ENCODE results near the gene OSBPL5. TPM values are rescaled to one million over a fixed set of nuclear protein-coding genes. Genes with fewer than 3 reads are reported as not detected.

Gene OSBPL5
- total RNA-seq, 2 donors from 2014 or later = 34.0 to 69.5 TPM

DNA sequence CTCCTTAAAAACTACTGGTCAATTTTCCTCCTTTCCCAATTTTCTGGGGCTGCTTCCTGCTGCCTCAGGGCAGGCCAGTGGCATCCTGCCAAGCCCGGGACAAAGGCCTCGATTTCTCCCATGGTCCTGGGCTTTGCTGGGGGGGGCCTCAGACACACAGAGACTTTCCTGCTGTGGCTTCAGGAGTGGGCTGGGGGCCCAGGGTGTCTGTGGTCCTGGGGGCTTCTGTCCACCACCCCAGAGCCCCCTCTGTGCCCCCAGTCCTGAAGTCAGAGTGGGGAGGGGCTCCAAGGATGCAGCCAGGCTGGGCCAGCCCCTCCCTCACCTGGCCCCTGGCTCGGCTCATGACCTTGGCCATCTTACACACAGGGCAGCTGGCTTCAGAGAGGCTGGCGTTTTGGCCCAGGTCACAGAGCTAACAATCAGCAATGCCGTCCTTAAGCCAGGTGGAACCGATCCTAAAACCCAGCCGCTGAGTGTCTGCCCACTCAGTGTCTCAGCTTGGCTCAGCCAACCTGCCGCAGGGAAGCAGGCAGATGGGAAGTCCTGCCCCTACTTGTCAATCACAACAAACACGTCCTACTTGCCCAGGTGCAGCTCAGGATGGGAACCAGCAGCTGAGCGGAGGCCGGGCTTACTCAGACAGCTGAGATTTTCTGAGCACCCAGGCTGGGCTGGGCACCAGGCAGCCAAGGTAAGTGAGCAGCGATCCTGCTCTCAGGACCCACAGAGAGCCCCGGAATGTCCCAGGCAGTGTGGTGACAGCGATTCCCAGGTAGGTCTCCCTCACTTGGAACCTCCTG, 34.6 kb downstream of the OSBPL5 start:
- H3K36me3 ChIP-seq = no peaks in the 10 kb centered on the region
- no peak overlapping the region for H3K27ac ChIP-seq
- TF ChIP-seq, protein P1, sequence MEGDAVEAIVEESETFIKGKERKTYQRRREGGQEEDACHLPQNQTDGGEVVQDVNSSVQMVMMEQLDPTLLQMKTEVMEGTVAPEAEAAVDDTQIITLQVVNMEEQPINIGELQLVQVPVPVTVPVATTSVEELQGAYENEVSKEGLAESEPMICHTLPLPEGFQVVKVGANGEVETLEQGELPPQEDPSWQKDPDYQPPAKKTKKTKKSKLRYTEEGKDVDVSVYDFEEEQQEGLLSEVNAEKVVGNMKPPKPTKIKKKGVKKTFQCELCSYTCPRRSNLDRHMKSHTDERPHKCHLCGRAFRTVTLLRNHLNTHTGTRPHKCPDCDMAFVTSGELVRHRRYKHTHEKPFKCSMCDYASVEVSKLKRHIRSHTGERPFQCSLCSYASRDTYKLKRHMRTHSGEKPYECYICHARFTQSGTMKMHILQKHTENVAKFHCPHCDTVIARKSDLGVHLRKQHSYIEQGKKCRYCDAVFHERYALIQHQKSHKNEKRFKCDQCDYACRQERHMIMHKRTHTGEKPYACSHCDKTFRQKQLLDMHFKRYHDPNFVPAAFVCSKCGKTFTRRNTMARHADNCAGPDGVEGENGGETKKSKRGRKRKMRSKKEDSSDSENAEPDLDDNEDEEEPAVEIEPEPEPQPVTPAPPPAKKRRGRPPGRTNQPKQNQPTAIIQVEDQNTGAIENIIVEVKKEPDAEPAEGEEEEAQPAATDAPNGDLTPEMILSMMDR (IDR thresholded peaks at IDR 0.05) = no peak
- no peak overlapping the region for H3K4me3 ChIP-seq
- no peaks in the 10 kb centered on the region for H3K27me3 ChIP-seq
- DNase-seq = no peak
- H3K4me1 ChIP-seq = peaks cover 12% of the 10 kb centered on the region
- H3K9me3 ChIP-seq = no peaks in the 10 kb centered on the region
- intact Hi-C loops (cut with DNase I) = no loop called here
- no peak overlapping the region for H3K9ac ChIP-seq (ENCODE audit: low read depth in 2 of 2, low read length in 2 of 2)

DNA sequence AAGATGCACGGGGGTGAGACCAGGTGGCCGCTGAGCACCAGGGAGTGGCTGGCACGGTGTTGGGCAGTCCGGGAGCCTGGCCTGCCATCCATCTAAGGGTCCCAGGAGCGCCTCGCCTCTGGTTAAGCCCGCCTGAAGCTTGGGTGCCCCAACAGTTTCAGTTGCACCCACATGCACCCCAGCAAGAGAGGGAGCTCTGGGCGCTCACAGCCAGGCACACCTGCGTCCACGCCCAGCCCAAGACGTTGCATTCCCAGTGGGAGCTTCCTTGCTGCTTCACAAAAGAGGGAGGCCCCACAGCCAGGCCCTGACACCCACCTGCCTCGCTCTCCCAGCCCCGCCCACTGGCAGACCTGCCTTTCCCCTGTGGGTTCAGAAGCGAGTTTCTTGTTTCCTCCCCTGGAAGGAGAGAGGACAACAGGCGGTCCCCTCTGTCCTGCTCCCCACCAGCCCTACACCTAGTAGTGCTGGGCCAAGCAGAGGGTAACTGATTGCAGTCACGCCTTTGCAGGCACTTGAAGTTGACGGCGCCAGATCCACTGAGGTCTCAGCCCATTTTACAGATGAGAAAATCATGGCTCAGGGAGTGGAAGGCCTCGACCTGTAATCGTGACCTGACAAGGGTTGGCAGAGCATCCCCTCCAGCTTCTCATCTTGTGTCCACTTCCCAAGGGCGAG, 35.4 kb downstream of the OSBPL5 start:
- TF ChIP-seq, protein P1 (IDR thresholded peaks at IDR 0.05) = no peak
- H3K27me3 ChIP-seq = no peaks in the 10 kb centered on the region
- no peak for DNase-seq
- intact Hi-C loops (cut with DNase I) = no loop called here
- H3K4me1 ChIP-seq = peaks cover 12% of the 10 kb centered on the region
- no peak overlapping the region for H3K4me3 ChIP-seq
- H3K36me3 ChIP-seq = no peaks in the 10 kb centered on the region
- no peaks in the 10 kb centered on the region for H3K9me3 ChIP-seq
- H3K27ac ChIP-seq = no peak overlapping the region
- H3K9ac ChIP-seq (ENCODE audit: low read depth in 2 of 2, low read length in 2 of 2) = no peak overlapping the region

DNA sequence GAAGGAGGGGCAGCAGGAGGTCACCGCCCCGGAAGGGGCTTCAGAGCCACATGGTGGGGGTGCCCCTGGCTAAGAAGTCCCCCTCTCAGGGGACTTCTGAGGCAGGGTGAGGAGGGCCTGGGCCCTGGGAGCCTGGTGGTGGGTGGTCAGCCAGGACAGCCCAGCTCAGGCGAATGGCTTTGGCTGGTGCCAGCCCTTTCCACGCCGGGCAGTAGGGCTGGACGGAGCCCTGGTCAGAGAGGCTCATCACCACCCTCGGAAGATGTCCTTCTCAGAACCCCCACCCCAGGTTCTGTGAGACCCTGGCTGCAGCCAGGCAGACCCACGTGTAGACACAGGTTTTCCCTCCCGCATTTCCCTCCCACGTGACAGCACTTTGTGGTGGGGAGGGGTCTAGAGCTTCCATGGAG, 35.9 kb downstream of the OSBPL5 start:
- intact Hi-C loops (cut with DNase I) = no loop called here
- DNase-seq = no peak
- H3K4me3 ChIP-seq = no peak overlapping the region

DNA sequence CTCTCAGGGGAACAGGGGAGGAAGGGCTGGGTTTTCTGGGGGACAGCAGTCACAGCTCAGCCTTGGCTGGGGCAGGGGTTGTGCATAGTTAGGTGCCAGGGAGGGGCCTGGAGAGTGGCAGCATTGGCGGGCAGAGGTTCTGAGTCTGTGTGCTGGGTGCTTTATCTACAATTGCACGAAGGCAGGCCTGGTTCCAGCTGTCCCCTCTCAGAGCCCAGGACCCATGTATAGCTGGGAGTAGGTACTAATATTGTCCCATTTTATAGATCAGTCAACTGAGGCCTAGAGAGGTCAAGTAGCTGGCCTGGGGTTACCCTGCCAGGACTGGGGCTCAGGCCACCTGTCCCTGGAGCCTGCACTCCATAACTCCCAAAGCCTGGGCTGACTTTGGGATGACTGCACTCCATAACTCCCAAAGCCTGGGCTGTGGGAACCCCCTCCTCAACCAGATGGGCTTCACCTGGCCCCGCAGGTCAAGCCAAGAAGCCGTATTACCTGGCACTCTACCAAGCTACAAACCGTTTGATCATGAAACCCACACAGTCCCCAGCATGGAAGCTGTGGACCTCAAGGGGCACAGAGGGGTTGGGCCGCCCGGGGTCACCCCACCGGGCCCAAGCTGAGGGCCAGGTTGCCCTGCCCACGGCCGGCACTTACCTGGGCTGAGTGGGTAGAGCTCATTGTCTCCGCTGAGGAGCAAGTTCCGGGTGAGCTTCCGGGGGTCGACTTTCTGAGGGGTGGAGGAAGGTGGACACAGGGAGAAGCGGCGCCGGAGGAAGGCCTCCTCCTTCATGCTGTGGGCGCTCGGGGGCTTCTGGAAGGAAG, 36.5 kb downstream of the OSBPL5 start:
- H3K27ac ChIP-seq = no peak overlapping the region
- H3K27me3 ChIP-seq = no peaks in the 10 kb centered on the region
- no peak overlapping the region for H3K9ac ChIP-seq (ENCODE audit: low read depth in 2 of 2, low read length in 2 of 2)
- no peak for DNase-seq
- TF ChIP-seq, protein P1 (IDR thresholded peaks at IDR 0.05) = no peak
- no peaks in the 10 kb centered on the region for H3K36me3 ChIP-seq
- H3K9me3 ChIP-seq = no peaks in the 10 kb centered on the region
- H3K4me3 ChIP-seq = no peak overlapping the region
- H3K4me1 ChIP-seq = peaks cover 18% of the 10 kb centered on the region
- intact Hi-C loops (cut with DNase I) = no loop called here

More for the DNA sequence above, 35.9 kb downstream of the OSBPL5 start:
- Histone ChIP-seq H3K9me3 (no peaks in the 10 kb centered on the region), H3K27me3 (no peaks in the 10 kb centered on the region), H3K9ac (ENCODE audit: low read depth in 2 of 2, low read length in 2 of 2) (no peak overlapping the region), H3K27ac (no peak overlapping the region), H3K36me3 (no peaks in the 10 kb centered on the region), H3K4me1 (peaks cover 12% of the 10 kb centered on the region)
- TF ChIP-seq, protein P1 (IDR thresholded peaks at IDR 0.05) = no peak

DNA sequence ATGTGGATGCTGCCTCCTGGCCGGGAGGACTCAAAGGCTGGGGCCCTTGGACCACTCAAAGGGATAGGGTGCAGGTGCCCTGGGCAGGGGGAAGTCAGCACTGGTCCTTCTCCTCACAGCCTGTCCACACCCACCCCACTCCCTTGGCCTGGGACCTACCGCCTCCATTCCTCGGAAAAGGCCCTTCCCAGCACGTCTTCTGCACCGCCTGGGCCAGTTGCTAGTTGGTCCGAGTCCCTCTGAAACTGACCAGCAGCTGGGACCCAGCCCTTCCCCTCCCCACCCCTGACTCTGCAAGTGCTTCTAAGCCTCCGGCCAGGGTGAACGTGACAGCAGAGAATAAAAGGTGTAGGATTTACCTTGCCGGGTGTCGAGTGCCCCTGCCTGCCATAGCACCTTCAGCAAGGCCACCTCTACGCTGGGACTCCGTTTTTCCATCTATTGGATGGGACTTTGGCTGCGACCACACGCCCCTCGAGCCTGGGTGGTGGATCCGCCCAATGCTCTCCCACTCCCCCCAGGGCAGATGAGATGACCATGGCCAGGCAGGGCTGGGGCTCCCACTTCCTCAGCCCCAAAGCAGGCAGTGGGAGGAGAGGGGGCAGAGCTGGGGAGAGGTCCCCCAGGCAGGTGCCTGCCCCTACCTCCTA, 37.3 kb downstream of the OSBPL5 start:
- intact Hi-C loops (cut with DNase I) = no loop called here
- DNase-seq = no peak
- TF ChIP-seq, protein P1 (IDR thresholded peaks at IDR 0.05) = no peak
- Histone ChIP-seq H3K4me3 (no peak overlapping the region), H3K36me3 (no peaks in the 10 kb centered on the region), H3K27me3 (no peaks in the 10 kb centered on the region), H3K27ac (no peak overlapping the region), H3K9ac (ENCODE audit: low read depth in 2 of 2, low read length in 2 of 2) (peak overlapping the region in 1 of 2 donors; percentile 55), H3K9me3 (no peaks in the 10 kb centered on the region), H3K4me1 (peaks cover 20% of the 10 kb centered on the region)

Measured in colonic mucosa (tissue), 4 donors.